HEK293 (cell line): ENCODE results near the gene MAGI2.

Source experiments
- CTCF ChIA-PET: fragments of 350-600 bp; formaldehyde crosslinking; extraction: SDS; loops from one replicate; lab custom pipeline; 2021; ENCODE audit warnings: antibody characterized with exemption; lab: Yijun Ruan, JAX
- POLR2A ChIA-PET: fragments of 300-600 bp; formaldehyde crosslinking; extraction: SDS; loops from one replicate; lab custom pipeline; 2020; ENCODE audit warnings: antibody characterized with exemption, inconsistent platforms; lab: Yijun Ruan, JAX
- H3K27ac ChIP-seq: fragments of 200-500 bp; sonication (Bioruptor generic); 2 replicates; pipeline ENCODE4 v1.5.1; 2014; ENCODE audit warnings: low read depth, low read length, control low read depth, inconsistent platforms; ENCODE audit errors: extremely low read depth
- H3K36me3 ChIP-seq, 2 experiments: fragments of 200-500 bp in 1 of 2; sonication (Bioruptor generic) in 1 of 2; 1 replicate in 1 of 2; 2 replicates in 1 of 2; pipeline ENCODE4 v1.5.1; 2014 to 2017; ENCODE audit warnings: inconsistent platforms in 2 of 2, low read length in 2 of 2; ENCODE audit not compliant: control insufficient read depth in 2 of 2, insufficient read depth in 1 of 2
- H3K4me1 ChIP-seq: fragments of 200-500 bp; sonication (Bioruptor generic); 2 replicates; pipeline ENCODE4 v1.5.1; 2014; ENCODE audit warnings: mild to moderate bottlenecking, low read length, inconsistent platforms; ENCODE audit not compliant: control insufficient read depth, insufficient read depth
- H3K4me3 ChIP-seq: 2 replicates; pipeline ENCODE4 v1.5.1; 2011; ENCODE audit warnings: low read depth, mild to moderate bottlenecking, control low read depth, low read length, moderate library complexity
- H3K9me3 ChIP-seq: fragments of 200-500 bp; sonication (Bioruptor generic); 2 replicates; pipeline ENCODE4 v1.5.1; 2014; ENCODE audit warnings: low read depth, low read length, inconsistent platforms; ENCODE audit not compliant: control insufficient read depth, insufficient read depth
- SP2 ChIP-seq: fragments of 450-650 bp; formaldehyde crosslinking; IDR thresholded peaks from 2 replicates; pipeline ENCODE4 v1.5.1; 2016; ENCODE audit warnings: missing biosample characterization, missing genetic modification characterization
- SP3 ChIP-seq: fragments of 450-650 bp; formaldehyde crosslinking; IDR thresholded peaks from 2 replicates; pipeline ENCODE4 v1.5.1; 2016; ENCODE audit warnings: missing biosample characterization, missing genetic modification characterization
- SP7 ChIP-seq: fragments of 450-650 bp; formaldehyde crosslinking; IDR thresholded peaks from 2 replicates; pipeline ENCODE4 v1.5.1; 2016; ENCODE audit warnings: missing biosample characterization, missing genetic modification characterization
- ZNF10 ChIP-seq: fragments of 450-650 bp; formaldehyde crosslinking; IDR thresholded peaks from 2 replicates; pipeline ENCODE4 v1.5.1; 2017; ENCODE audit warnings: missing biosample characterization, missing genetic modification characterization
- ZNF140 ChIP-seq: fragments of 450-650 bp; formaldehyde crosslinking; IDR thresholded peaks from 2 replicates; pipeline ENCODE4 v1.5.1; 2016; ENCODE audit warnings: missing biosample characterization, missing genetic modification characterization
- ZNF202 ChIP-seq: fragments of 450-650 bp; formaldehyde crosslinking; IDR thresholded peaks from 2 replicates; pipeline ENCODE4 v1.5.1; 2016; ENCODE audit warnings: missing biosample characterization, missing genetic modification characterization, borderline replicate concordance
- ZNF274 ChIP-seq, 2 experiments: fragments of 200-500 bp in 1 of 2; fragments of 450-650 bp in 1 of 2; sonication (Bioruptor generic) in 1 of 2; formaldehyde crosslinking in 1 of 2; IDR thresholded peaks; 2 replicates each; pipeline versions ENCODE4 v1.5.1 to v1.6.1; 2014 to 2016; ENCODE audit warnings: borderline replicate concordance in 1 of 2, inconsistent platforms in 1 of 2, low read length in 1 of 2, missing biosample characterization in 1 of 2, missing genetic modification characterization in 1 of 2
- ZNF302 ChIP-seq: fragments of 450-650 bp; formaldehyde crosslinking; IDR thresholded peaks from 2 replicates; pipeline ENCODE4 v1.5.1; 2016; ENCODE audit warnings: missing biosample characterization, missing genetic modification characterization, low read depth
- ZNF48 ChIP-seq: fragments of 450-650 bp; formaldehyde crosslinking; IDR thresholded peaks from 2 replicates; pipeline ENCODE4 v1.5.1; 2016; ENCODE audit warnings: missing biosample characterization, missing genetic modification characterization
- ZNF510 ChIP-seq: fragments of 450-650 bp; formaldehyde crosslinking; IDR thresholded peaks from 2 replicates; pipeline ENCODE4 v1.5.1; 2018; ENCODE audit warnings: mild to moderate bottlenecking, missing genetic modification characterization, missing biosample characterization; ENCODE audit not compliant: insufficient replicate concordance
- ZNF560 ChIP-seq: fragments of 450-650 bp; formaldehyde crosslinking; IDR thresholded peaks from 2 replicates; pipeline ENCODE4 v1.5.1; 2017; ENCODE audit warnings: missing biosample characterization, missing genetic modification characterization, borderline replicate concordance
- ZNF664 ChIP-seq: fragments of 450-650 bp; formaldehyde crosslinking; IDR thresholded peaks from 2 replicates; pipeline ENCODE4 v1.5.1; 2016; ENCODE audit warnings: missing biosample characterization, missing genetic modification characterization
- ZNF701 ChIP-seq: fragments of 450-650 bp; formaldehyde crosslinking; IDR thresholded peaks from 2 replicates; pipeline ENCODE4 v1.5.1; 2016; ENCODE audit warnings: missing biosample characterization, missing genetic modification characterization
- ZNF785 ChIP-seq: fragments of 450-650 bp; formaldehyde crosslinking; IDR thresholded peaks from 2 replicates; pipeline ENCODE4 v1.5.1; 2016; ENCODE audit warnings: missing biosample characterization, missing genetic modification characterization
- TF ChIP-seq, protein P1 (sequence below): fragments of 450-650 bp; formaldehyde crosslinking; IDR thresholded peaks from 2 replicates; pipeline ENCODE4 v1.5.1; 2016; ENCODE audit warnings: missing biosample characterization, missing genetic modification characterization
- TF ChIP-seq, protein P2 (sequence below): fragments of 450-650 bp; formaldehyde crosslinking; IDR thresholded peaks from 2 replicates; pipeline ENCODE4 v1.5.1; 2017; ENCODE audit warnings: missing biosample characterization, missing genetic modification characterization
- TF ChIP-seq, protein P3 (sequence below): fragments of 450-650 bp; formaldehyde crosslinking; IDR thresholded peaks from 2 replicates; pipeline ENCODE4 v1.5.1; 2017; ENCODE audit warnings: missing biosample characterization, missing genetic modification characterization

The MAGI2 gene

DNA sequence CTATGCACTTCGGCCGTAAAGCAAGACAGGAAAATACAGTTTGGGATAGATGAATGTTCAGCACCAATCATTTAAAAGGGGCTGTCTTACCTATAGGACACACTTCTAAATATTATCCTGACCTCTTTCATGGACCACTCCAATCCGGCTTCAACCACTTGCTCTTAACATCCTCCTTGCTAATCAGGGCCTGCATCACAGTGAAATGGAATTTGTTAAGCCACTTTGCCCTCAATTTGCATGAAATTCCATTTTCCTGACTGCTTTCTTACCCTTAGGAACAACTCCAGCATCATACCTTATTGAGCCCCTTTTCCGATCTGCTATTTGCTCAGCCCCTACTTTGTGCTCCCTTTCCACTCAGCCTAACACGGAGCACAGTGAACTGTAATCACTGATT, 987.6 kb downstream of the MAGI2 start (continued):
- TF ChIP-seq ZNF10 (tag by site-specific recombination) (no peak), SP3 (tag by site-specific recombination) (no peak), ZNF302 (no peak), ZNF48 (no peak)
- TF ChIP-seq, protein P1, sequence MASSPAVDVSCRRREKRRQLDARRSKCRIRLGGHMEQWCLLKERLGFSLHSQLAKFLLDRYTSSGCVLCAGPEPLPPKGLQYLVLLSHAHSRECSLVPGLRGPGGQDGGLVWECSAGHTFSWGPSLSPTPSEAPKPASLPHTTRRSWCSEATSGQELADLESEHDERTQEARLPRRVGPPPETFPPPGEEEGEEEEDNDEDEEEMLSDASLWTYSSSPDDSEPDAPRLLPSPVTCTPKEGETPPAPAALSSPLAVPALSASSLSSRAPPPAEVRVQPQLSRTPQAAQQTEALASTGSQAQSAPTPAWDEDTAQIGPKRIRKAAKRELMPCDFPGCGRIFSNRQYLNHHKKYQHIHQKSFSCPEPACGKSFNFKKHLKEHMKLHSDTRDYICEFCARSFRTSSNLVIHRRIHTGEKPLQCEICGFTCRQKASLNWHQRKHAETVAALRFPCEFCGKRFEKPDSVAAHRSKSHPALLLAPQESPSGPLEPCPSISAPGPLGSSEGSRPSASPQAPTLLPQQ = no peak

DNA sequence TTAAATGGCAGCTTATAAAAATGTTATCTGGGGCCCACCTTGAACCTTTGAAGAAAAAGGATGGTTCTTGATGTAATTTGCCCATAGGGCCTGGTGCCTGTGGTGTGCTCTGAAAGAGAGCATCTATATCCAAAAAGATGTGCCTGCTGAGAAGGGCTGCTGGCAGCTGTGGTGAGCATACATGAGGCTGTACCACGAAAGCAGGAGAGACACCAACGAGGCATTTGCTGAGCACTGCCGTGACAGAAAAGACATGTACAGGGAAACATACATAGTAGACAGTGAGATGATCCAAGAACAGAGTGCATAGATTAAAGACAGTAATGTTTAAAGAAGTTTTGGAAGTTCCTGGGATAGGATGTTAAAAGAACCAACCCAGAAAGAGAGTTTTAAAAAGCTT, 990.4 kb downstream of the MAGI2 start:
- Histone ChIP-seq H3K27ac (no peak overlapping the region), H3K4me1 (no peaks in the 10 kb centered on the region), H3K36me3 (no peaks in the 10 kb centered on the region), H3K4me3 (no peak overlapping the region), H3K9me3 (no peaks in the 10 kb centered on the region)
- ChIA-PET CTCF (no interaction called here), POLR2A (no interaction called here)
- TF ChIP-seq SP7 (no peak), SP2 (tag by site-specific recombination) (no peak), ZNF274 (IDR thresholded peaks at IDR 0.05; ENCODE audit: low read length) (no peak), ZNF274 (tag by site-specific recombination; IDR thresholded peaks at IDR 0.05; ENCODE audit: borderline replicate concordance) (no peak), ZNF701 (tag by site-specific recombination) (no peak), ZNF202 (tag by site-specific recombination) (no peak)

DNA sequence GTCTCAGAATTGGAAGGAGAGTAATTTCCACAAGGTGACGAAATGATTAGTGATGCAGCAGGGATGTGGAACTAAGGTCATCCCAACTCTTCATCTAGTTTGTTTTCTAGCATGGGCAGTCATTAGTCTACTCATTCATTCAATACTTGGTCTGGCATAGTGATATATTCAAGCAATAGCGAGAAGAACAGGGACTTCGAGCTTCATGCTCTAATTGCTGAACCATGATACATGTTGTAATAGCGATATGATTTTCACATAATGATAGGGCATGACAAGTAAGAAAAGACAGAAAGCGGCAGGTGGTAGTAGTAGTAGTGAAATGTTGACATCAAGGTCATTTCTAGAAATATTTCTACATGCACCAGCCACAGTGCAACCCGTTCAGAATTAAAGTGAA, 1002.8 kb downstream of the MAGI2 start:
- Histone ChIP-seq H3K27ac (no peak overlapping the region), H3K36me3 (no peaks in the 10 kb centered on the region), H3K4me3 (no peak overlapping the region), H3K4me1 (no peaks in the 10 kb centered on the region), H3K9me3 (no peaks in the 10 kb centered on the region)
- ChIA-PET POLR2A (no interaction called here), CTCF (no interaction called here)
- TF ChIP-seq ZNF664 (tag by site-specific recombination) (no peak), ZNF140 (tag by site-specific recombination) (no peak), ZNF785 (tag by site-specific recombination) (no peak), ZNF560 (tag by site-specific recombination) (no peak), ZNF510 (tag by site-specific recombination) (no peak), SP2 (tag by site-specific recombination) (no peak)
- TF ChIP-seq, protein P2, sequence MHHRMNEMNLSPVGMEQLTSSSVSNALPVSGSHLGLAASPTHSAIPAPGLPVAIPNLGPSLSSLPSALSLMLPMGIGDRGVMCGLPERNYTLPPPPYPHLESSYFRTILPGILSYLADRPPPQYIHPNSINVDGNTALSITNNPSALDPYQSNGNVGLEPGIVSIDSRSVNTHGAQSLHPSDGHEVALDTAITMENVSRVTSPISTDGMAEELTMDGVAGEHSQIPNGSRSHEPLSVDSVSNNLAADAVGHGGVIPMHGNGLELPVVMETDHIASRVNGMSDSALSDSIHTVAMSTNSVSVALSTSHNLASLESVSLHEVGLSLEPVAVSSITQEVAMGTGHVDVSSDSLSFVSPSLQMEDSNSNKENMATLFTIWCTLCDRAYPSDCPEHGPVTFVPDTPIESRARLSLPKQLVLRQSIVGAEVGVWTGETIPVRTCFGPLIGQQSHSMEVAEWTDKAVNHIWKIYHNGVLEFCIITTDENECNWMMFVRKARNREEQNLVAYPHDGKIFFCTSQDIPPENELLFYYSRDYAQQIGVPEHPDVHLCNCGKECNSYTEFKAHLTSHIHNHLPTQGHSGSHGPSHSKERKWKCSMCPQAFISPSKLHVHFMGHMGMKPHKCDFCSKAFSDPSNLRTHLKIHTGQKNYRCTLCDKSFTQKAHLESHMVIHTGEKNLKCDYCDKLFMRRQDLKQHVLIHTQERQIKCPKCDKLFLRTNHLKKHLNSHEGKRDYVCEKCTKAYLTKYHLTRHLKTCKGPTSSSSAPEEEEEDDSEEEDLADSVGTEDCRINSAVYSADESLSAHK (tag by site-specific recombination) = no peak
- TF ChIP-seq, protein P3, sequence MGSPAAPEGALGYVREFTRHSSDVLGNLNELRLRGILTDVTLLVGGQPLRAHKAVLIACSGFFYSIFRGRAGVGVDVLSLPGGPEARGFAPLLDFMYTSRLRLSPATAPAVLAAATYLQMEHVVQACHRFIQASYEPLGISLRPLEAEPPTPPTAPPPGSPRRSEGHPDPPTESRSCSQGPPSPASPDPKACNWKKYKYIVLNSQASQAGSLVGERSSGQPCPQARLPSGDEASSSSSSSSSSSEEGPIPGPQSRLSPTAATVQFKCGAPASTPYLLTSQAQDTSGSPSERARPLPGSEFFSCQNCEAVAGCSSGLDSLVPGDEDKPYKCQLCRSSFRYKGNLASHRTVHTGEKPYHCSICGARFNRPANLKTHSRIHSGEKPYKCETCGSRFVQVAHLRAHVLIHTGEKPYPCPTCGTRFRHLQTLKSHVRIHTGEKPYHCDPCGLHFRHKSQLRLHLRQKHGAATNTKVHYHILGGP (tag by site-specific recombination) = no peak
